NB4 (cell line): ENCODE data around the gene CALCR.

Experiments
- POLR2A ChIP-seq: IDR thresholded peaks from 2 replicates; pipeline ENCODE4 v1.6.1; 2011; ENCODE audit warnings: mild to moderate bottlenecking; ENCODE audit not compliant: insufficient read length; ENCODE audit errors: extremely low read depth
- TF ChIP-seq, protein P1 (sequence below): IDR thresholded peaks from one replicate; pipeline ENCODE4 v1.5.1; 2012; ENCODE audit warnings: low read depth, low read length

DNA sequence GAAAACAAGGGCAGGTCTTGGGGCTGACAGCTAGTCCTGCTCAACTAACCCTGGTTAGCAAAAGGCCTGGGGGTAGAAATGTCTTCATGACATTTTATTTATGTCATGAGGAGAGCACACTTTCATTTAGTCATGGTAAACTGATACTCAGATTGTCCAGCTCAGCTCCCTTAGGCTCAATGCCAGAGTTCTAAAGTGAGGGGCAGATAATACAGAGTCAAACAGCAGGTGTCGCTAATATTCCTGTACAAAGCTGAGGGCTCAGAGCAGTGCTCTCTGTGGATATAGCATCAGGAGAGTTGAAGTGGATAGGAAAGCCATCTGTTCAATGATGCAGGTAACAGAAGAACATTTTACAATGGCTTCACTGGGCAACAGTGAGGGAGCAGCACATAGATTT, 26.8 kb upstream of the CALCR start:
- TF ChIP-seq, protein P1, sequence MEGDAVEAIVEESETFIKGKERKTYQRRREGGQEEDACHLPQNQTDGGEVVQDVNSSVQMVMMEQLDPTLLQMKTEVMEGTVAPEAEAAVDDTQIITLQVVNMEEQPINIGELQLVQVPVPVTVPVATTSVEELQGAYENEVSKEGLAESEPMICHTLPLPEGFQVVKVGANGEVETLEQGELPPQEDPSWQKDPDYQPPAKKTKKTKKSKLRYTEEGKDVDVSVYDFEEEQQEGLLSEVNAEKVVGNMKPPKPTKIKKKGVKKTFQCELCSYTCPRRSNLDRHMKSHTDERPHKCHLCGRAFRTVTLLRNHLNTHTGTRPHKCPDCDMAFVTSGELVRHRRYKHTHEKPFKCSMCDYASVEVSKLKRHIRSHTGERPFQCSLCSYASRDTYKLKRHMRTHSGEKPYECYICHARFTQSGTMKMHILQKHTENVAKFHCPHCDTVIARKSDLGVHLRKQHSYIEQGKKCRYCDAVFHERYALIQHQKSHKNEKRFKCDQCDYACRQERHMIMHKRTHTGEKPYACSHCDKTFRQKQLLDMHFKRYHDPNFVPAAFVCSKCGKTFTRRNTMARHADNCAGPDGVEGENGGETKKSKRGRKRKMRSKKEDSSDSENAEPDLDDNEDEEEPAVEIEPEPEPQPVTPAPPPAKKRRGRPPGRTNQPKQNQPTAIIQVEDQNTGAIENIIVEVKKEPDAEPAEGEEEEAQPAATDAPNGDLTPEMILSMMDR: no peak
- TF ChIP-seq POLR2A: no peak
